CD4-positive, alpha-beta T cell treated with Interleukin-21 for 1 hour (primary cell): Measurements from ENCODE around the gene PRKCA.
A peak's percentile ranks its signal among the peaks of the same experiment; 100 is the strongest.
"Not testable (repeated sequence)": the region's sequence is repeated elsewhere in the genome, so short reads cannot be mapped to it uniquely, and the experiment has no call there.

Experiments used
- DNase-seq: peaks from one replicate; pipeline ENCODE4 v3.0.0-alpha.2; 2020

Gene PRKCA

DNA sequence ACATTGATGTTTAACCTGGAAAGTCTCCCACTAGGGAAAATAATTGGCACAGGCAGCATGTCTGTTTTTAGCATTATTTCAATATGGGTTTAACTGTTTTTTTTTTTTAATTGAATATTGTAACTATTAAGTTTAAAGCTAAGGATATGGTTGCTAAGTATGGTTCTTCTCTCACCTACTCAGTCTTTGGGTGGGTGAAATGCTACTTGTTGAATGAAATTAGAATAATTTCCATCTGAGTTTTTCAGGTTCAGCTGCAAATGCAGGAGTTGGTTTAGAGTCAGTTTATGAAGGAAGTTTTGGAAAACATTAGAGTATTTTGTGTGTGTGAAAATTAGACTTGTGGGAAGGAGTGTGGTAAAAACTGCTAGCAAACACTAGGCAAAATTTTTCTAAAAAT is 93.5 kb downstream of the PRKCA start:
- DNase-seq = no peak

DNA sequence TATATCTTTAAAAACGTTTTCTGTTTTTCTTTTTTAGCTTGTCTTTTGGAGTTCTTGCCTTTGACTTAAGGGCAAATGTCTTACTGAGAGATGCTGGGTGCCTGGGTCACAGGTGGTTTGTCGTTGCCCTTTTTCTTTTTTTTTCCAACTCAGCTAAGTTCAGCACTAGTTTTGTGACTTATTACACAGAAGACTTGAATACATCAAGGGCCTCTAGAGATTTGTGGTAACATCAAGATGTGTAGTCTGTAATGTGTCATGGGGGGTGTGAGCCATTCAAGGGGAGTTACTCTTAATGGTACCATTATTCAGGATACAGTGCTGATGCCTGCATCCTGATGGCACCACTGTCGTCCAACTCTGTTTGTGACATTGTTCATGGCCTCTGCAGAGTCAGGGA is 95.1 kb downstream of the PRKCA start:
- no peak for DNase-seq

DNA sequence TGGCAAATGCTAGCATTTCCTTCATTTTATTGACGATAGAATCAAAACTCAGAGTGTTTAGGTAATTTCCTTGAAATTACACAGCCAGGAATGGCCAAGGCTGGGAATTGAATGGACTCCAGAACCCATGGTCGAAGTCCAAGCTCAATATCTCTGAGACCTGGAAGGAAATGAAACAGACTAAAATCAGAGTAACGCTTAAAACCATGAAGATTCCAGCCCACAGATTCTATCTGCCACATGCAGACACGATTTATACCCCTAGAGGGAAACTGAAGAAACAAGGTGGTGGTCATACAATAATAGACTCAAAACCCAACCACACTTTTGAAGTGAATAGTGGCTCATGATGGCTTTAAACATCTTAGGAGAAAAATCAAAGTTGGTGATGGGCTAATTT is 95.6 kb downstream of the PRKCA start:
- no peak for DNase-seq

DNA sequence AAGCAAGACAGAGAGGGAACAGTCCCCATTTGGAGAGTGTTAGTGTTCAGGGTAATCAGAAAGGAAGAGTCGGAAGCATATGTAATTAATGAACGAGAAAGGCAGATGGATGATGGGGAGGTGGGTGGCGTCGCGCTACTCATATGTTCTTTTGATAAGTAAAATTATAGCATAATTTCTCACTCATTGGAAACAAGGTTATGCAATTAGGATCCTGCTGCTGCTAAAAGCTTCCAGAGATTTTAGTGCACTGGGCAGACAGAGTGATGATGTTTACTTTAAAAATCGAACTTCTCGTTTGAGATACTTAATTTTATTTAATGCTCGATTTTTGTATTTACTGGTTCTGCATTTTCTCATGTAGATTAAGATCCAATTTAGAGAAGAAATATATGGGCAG is 96.2 kb downstream of the PRKCA start:
- no peak for DNase-seq

DNA sequence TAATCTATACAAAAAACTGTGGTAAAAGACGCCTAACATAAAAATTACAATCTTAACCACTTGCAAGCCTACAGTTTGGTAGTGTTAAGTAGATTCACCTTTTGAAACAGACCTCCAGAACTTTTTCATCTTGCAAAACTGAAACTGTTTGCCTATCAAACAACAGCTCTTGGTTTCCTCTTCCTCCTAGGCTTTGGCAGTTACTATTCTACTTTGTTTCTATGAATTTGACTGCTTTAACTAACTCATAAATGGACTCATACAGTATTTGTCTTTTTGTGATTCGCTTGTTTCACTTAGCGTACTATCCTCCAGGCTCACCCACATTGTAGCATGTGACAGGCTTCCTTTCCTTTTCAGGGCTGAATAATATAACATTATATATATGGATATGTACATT is 97.0 kb downstream of the PRKCA start:
- DNase-seq = peak; percentile 48

DNA sequence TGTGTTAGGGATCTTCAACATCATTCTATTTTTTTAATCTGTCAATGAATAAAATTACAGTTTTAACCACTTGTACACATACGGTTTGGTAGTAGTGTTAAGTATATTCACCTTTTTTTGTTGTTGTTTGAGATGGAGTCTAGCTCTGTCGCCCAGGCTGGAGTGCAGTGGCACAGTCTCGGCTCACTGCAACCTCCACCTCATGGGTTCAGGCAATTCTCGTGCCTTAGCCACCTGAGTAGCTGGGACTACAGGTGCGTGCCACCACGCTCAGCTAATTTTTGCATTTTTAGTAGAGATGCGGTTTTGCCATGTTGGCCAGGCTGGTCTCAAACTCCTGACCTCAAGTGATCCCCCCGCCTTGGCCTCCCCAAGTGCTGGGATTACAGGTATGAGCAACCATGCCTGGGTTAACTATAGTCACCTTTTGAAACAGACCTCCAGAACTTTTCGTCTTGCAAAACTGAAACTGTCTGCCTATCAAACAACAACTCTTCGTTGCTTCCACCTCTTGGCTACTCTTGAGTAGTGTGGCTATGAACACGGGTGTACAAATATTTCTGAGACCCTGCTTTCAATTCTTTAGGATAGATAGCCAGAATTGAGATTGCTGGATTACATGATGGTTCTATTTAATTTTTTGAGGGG is 97.8 kb downstream of the PRKCA start:
- DNase-seq = not testable (repeated sequence)

DNA sequence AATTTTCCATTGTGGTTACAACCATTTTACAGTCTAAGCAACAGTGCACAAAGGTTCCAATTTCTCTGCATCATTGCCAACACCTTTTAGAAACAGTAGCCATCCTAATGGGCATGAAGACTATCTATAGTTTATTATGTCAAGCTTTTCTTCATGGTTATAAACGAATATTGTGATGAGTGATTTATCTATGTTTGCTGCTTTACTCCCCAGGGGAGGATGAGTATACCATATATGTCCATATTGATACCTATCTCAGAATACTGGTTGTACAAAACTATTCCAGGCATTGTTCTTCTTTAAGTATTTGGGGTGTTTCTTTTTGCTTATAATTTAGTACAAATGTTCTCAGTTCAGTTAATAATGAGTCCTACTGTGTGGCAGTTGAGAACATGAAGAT is 98.3 kb downstream of the PRKCA start:
- DNase-seq = no peak

DNA sequence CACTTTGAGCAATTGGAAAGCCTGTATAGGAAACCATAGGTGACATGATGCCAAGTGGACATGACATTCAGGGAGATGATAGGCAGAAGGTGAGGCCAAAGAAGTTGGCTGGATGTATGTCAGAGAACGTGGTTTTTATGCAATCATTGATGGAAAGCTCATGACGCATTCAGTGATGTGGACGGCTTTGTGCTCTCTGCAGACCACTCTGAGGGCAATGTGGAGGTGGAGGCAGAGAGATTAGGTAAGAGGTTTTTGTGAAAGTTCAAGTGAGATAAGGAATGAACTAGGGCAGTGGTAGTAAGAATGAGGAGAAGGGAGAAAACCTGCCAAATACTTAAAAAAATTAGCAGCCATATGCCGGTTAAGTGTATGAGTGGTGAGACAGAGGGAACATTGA is 99.0 kb downstream of the PRKCA start:
- no peak for DNase-seq

DNA sequence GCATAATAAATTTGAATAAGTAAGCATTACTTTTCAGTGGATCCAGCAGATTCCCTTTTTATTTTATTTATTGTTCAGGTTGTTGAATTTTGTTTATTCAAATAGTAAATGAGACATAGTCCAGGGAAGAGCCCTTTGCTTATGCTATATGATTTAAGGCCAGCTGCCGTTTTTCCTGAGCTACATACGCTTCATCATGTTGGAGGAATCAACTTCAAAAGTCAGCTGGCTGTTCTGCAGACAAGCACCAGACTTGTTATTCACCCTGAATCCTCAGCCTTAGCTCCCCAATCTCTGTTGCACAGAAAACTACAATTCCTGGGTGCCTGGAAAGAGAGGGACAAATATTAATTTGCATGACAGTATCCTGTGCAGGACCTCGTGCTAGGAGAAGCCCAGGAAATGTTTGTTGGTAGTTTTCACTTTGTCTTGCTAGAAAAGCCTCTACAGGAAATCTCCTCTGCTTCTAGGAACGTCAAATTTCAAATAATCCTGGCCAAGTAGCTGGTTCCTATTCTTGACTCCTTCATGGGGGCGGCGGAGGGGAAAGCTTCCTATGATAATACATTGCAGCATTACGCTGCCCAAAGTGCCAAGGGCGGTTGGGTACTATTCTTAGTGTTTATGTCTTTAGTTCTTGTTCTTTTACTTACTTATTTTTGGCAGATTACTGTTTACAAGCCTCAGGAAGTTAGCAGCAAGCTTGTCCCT is 101.6 kb downstream of the PRKCA start:
- DNase-seq = no peak

DNA sequence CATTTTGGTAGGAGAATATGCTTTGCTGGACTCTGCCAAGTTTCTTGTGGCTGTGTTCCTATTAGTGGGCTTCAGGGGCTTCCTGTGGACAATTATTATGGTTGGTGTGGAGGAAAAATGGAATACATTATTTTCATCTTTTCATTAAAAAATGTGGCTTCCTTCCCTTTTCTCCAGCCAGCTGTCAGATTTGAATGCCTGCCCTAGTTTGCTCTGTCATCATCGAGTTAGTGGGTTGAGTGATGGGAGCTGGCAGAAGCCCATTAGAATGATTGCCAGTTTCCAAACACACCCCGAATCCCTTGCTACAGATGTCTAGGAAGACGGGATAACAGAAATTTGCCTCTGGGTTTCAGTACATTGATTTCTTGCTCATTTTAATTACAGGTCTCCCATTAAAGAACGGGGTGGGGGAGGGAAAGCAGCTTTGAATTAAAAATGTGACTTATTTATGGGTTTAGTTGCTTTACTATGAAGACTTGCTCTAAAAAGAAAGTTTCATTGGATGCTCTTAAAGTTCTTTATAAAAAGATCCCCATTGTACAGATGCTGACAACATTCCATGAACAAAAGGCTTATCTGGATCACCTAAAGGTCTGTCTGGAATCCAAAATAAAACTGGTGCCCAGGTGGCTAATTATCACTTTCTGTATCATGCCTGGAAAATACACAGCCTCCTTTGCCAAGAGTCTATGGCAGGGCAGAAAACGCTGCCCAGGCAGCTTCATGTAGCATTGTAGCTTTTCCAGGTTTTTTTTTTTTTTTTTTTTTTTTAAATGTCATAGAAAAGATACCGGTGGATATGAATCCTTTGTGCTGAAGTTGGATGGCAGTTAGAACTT is 103.6 kb downstream of the PRKCA start:
- DNase-seq = no peak

DNA sequence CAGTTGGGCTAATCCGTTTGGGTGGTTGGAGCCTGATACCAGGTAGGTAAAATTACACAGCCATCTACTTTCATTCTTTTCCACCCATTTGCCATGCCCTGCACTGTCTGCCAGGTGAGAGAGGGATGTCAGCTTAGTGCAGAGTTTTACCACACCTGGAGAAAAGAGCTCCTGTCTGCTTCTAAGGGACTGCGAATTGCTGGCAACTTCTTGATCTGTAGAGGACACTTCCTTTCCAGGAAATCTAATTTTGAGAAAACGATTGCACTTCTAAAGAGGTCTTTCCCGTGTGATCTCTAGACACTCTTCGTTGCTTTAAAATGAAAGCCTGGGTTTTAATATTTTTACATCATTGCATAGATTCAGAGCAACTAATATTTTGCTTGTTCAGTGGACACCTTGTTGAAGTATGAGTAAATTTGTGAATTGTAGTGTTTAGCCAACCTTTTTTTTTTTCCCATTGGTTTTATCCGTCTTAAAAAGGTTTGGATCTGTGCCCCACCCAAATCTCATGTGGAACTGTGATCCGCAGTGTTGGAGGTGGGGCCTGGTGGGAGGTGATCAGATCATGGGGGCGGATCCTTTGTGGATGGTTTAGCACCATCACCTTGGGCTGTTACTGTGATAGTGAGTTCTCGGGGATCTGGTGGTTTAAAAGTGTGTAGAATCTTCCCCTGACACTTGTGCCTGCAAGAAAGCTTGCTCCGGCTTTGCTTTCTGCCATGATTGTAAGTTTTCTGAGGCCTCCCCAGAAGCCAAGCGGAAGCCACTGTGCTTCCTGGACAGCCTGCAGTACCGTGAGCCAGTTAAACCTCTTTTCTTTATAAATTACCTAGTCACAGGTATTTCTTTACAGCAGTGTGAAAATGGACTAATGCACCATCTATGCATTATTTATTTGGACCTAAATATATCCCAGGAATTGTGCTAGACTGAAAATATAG is 104.6 kb downstream of the PRKCA start:
- peak; percentile 29 for DNase-seq

DNA sequence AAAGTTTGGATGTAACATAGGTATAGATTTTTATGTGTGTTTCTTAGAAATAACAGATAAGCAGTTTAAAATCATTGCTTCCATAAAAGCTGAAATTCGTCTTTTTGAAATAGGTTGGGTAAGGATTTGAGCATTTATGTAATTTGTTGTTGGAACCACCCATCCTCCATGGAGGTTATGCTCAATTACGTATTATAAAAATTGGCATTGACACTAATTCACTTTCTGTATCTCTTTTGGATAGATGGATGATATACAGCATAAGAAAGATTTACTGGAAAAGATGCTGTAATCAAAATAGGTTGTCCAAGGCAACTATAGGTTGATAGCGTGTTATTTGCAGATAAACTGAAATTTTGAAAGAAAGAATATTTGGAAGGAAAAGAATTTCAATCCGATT is 105.5 kb downstream of the PRKCA start:
- DNase-seq = no peak

DNA sequence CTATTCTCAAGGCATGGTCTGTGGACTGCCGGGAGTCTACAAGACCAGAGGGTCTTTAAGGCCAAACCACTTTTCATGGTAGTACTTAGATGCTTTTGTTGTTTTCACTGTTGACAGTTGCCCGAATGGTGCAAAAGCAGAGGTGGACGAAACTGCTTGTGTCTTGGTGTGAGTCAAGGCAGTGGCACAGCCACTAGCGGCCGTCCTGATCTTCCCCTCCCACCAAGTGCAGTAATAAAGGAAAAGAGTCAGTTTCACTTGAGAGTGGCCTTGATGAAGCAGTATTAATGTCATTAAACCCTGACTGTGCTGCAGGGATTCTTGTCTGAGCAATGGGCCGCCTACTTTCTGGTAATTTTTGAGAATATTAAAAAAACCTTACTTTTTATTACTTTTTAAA is 109.1 kb downstream of the PRKCA start:
- no peak for DNase-seq

DNA sequence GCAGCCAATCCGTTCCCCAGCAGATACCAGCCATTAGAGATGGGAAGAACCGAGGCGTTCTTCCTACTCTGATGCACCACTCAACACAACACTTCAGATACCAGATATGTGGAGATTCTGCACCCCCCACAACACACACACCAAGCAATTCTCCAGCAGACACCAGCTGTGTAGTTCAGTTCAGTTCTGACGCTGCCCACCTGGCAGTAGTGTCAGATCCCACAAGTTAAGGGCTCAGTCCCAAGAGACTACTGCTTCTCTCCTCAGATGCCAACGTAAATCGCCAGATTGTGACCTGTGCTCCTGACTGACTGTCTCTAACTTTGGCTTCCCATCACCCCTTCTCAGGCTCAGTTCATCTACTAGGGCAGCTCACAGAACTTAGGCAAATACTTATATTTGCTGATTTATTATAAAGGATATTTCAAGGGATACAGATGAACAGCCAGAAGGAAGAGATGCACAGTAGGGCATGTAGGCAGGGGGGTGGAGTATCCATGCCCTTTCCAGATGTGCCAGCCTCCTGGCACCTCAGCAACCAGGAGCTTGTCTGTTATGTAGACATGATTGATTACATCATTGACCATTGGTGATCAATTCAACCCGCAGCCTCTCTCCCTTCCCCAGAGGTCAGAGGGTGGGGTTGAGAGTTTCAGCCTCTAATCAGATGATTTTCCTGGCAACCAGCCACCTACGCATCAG is 110.6 kb downstream of the PRKCA start:
- DNase-seq = no peak

DNA sequence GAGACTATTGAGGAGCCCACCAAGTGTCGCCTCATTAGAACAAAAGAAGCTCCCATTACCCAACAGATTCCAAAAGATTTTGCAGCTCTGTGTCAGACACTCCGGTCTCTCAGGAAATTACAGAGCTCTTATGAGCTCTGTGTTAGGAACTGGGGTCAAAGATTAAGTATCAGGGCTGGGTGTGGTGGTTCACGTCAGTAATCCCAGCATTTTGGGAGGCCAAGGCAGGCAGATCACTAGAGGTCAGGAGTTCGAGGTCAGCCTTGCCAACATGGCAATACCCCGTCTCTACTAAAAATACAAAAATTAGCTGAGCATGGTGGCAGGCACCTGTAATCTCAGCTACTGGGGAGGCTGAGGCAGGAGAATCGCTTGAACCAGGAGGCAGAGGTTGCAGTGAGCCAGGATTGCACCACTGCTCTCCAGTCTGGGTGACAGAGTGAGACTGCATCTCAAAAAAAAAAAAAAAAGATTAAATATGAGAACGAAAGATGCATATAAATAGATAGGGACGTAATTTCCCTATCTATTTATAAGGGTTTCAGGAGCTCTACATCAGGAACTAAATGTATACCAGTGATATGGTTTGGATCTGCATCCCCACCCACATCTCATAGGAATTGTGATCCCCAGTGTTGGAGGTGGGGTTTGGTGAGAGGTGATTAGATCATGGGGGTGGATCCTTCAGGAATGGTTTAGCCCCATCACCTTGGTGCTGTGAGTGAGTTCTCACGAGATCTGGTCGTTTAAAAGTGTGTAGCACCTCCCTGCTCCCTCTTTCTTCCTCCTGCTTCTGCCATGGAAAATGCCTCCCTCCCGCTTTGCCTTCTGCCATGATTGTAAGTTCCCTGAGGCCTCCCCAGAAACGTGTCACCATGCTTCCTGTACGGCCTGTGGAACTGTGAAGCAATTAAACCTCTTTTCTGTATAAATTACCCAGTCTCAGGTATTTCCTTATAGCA is 111.4 kb downstream of the PRKCA start:
- DNase-seq = no peak

DNA sequence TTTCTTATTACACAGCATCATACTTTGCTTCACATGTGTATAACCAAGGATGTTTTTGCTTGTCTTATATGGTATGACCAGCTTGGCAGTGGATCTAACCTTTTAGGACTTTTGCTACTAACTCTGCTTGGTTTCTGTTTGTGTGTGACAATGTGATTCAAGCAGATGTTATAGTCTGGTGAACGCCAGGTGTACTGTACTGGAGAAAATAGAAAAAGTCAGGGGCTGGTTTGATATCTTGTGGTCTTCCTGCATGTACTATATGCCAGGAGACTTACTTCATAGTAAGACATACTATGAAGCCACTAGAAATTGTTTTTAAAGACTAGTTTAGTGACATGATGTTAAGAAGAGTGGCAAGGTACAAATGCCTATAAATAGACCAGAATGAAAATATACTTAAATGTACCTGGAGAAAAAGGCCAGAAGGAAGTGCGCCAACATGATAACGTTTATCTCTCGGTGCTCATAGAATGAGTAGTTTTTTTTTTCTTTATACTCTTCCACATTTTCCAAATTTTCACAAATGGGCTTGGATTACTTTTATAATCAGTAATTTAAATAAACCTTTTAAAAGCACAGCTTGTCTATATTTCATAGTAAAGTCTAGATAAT is 112.3 kb downstream of the PRKCA start:
- no peak for DNase-seq

DNA sequence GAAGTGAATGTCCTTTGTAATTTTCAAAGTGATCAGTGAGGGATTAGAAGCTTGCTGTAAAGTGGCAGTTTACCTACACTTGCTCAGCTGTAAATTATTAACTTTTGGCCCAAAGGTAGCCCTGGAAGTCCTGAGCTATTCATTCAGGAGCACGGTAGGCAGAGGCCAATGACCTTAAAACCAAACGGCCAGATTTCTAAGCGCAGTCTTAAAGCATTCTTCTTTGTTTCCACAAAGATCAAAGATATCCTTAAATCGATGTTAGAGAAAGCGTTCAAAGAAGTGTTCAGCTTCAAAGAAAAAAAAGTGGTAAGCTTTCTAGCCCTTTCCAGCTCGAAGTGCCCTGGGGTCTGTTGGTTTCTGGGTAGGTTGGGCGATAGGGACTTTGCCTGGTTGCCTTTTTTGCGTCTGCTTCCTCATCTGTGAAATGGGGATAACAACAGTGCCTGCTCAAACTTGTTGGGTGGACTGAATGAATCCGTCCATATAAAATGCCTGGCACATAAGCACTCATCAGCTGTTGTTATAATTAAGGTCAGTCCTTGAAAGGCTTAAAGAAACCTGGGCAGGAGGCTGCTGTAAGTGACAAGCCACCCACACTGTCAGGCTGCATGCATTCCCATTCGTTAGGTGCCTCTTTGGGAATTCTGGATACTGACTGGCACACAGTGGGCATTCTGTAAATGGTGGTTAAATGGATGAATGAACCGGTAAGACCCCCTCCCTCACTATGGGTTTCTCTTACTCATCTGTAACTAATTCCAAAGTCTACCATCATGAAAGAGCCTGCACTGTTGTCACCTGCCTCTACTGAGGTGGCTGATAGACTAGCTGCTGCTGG is 113.2 kb downstream of the PRKCA start:
- DNase-seq = no peak

DNA sequence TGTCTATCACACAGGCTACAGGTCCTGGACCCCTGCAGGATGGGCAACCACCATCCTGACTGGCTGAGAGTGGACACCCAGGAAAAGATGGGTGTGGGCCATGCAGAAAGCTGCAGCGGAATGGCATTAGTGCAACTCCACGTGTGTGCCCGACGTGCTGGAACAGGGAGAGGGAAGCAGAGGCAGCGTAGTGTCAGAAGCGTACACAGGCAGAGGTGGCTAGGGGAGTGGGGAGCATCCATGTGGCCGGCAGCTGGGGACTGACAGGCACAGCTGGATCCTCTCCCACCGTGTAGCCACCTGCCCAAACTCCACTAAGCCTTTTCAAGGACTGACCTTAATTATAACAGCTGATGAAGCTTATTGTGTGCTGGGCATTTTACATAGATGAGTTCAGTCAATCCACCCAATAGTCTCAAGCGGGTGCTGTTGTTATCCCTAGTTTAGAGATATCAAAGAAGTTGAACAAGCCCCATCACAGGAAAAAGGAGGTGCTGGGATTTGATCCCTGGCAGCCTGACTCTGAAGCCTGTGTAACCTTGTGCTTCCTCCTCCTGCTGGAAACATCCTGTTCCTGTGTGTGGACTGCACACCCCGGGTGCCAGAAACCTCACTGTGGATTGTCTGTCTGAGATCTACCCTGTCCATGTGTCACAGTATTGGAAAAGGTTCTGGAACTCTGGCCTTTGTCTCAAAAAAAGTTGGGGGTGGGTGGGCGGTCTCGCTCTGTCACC is 114.0 kb downstream of the PRKCA start:
- DNase-seq = no peak

DNA sequence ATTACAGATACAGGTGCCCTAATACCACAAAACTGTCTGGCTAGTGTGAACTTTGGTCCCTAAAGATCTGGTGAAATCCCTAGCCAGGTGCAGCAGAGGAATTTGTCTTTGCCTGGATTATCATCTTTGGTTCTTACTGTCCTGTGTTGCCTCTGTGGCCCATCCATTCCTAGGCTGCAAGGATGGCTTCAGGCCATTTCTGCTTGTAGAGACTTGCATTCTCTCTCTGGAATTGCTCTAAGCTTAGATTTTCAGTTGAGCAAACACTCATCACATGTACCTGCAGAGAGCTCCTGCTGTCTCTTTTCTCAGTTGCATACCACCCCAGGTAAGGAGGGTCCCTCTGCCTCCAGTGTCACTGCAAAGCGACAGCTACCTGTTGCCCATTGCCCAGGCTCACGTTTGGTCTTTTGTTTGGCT is 114.9 kb downstream of the PRKCA start:
- DNase-seq = no peak
